HEK293T (cell line): ENCODE data around the gene EWSR1.

Source experiments
- CTCF ChIA-PET: fragments of 350-600 bp; formaldehyde crosslinking; extraction: SDS; loops from one replicate; lab custom pipeline; 2021; ENCODE audit warnings: antibody characterized with exemption, inconsistent platforms; lab: Yijun Ruan, JAX
- POLR2A ChIA-PET: fragments of 350-600 bp; formaldehyde crosslinking; extraction: SDS; loops from one replicate; lab custom pipeline; 2020; ENCODE audit warnings: antibody characterized with exemption, inconsistent platforms; lab: Yijun Ruan, JAX
- DNase-seq: peaks from one replicate; pipeline ENCODE4 v3.0.0; 2012; ENCODE audit warnings: mixed read lengths; ENCODE audit errors: extremely low spot score
- ARNT ChIP-seq: fragments of 450-650 bp; IDR thresholded peaks from 2 replicates; pipeline ENCODE4 v1.6.1; 2017; ENCODE audit warnings: mild to moderate bottlenecking
- BHLHE40 ChIP-seq: fragments of 450-650 bp; IDR thresholded peaks from 2 replicates; pipeline ENCODE4 v1.6.1; 2016; ENCODE audit warnings: mild to moderate bottlenecking, moderate library complexity, borderline replicate concordance
- CTBP1 ChIP-seq: fragments of 450-650 bp; IDR thresholded peaks from 2 replicates; pipeline ENCODE4 v1.6.1; 2016; ENCODE audit warnings: borderline replicate concordance
- ELF4 ChIP-seq: fragments of 450-650 bp; IDR thresholded peaks from 2 replicates; pipeline ENCODE4 v1.6.1; 2017; ENCODE audit warnings: antibody characterized with exemption
- FOXA1 ChIP-seq: fragments of 450-650 bp; IDR thresholded peaks from 2 replicates; pipeline ENCODE4 v1.6.1; 2016; ENCODE audit warnings: mild to moderate bottlenecking
- FOXK2 ChIP-seq: fragments of 450-650 bp; IDR thresholded peaks from 2 replicates; pipeline ENCODE4 v1.6.1; 2016; ENCODE audit warnings: mild to moderate bottlenecking
- FOXM1 ChIP-seq: fragments of 450-650 bp; IDR thresholded peaks from 2 replicates; pipeline ENCODE4 v1.6.1; 2017; ENCODE audit warnings: mild to moderate bottlenecking, borderline replicate concordance
- HDGF ChIP-seq: fragments of 450-650 bp; IDR thresholded peaks from 2 replicates; pipeline ENCODE4 v1.6.1; 2017; ENCODE audit warnings: antibody characterized with exemption, borderline replicate concordance
- L3MBTL2 ChIP-seq: fragments of 450-650 bp; conservative IDR thresholded peaks from 2 replicates; pipeline ENCODE4 v1.6.1; 2016; ENCODE audit warnings: mild to moderate bottlenecking
- LEF1 ChIP-seq: fragments of 450-650 bp; IDR thresholded peaks from 2 replicates; pipeline ENCODE4 v1.6.1; 2017; ENCODE audit warnings: mild to moderate bottlenecking, borderline replicate concordance
- NFRKB ChIP-seq: fragments of 450-650 bp; IDR thresholded peaks from 2 replicates; pipeline ENCODE4 v1.6.1; 2016; ENCODE audit warnings: mild to moderate bottlenecking, moderate library complexity
- PKNOX1 ChIP-seq: fragments of 450-650 bp; IDR thresholded peaks from 2 replicates; pipeline ENCODE4 v1.6.1; 2016
- SP1 ChIP-seq: fragments of 450-650 bp; IDR thresholded peaks from 2 replicates; pipeline ENCODE4 v1.6.1; 2017
- SUZ12 ChIP-seq: fragments of 450-650 bp; IDR thresholded peaks from 2 replicates; pipeline ENCODE4 v1.6.1; 2016; ENCODE audit warnings: mild to moderate bottlenecking
- TARDBP ChIP-seq: fragments of 450-650 bp; IDR thresholded peaks from 2 replicates; pipeline ENCODE4 v1.6.1; 2016
- ZNF384 ChIP-seq: fragments of 450-650 bp; IDR thresholded peaks from 2 replicates; pipeline ENCODE4 v1.6.1; 2016

The EWSR1 gene

GRCh38 chr22:29257751-29258181 is 10.3 kb upstream of the EWSR1 start:
- CTCF ChIA-PET: no interaction called here
- TF ChIP-seq L3MBTL2 (no peak), ARNT (no peak), FOXM1 (no peak), LEF1 (no peak), NFRKB (no peak), SUZ12 (no peak), PKNOX1 (no peak), CTBP1 (no peak), FOXA1 (no peak), ZNF384 (no peak), SP1 (no peak), BHLHE40 (no peak), HDGF (no peak)
- DNase-seq: no peak
- POLR2A ChIA-PET: no interaction called here

DNA sequence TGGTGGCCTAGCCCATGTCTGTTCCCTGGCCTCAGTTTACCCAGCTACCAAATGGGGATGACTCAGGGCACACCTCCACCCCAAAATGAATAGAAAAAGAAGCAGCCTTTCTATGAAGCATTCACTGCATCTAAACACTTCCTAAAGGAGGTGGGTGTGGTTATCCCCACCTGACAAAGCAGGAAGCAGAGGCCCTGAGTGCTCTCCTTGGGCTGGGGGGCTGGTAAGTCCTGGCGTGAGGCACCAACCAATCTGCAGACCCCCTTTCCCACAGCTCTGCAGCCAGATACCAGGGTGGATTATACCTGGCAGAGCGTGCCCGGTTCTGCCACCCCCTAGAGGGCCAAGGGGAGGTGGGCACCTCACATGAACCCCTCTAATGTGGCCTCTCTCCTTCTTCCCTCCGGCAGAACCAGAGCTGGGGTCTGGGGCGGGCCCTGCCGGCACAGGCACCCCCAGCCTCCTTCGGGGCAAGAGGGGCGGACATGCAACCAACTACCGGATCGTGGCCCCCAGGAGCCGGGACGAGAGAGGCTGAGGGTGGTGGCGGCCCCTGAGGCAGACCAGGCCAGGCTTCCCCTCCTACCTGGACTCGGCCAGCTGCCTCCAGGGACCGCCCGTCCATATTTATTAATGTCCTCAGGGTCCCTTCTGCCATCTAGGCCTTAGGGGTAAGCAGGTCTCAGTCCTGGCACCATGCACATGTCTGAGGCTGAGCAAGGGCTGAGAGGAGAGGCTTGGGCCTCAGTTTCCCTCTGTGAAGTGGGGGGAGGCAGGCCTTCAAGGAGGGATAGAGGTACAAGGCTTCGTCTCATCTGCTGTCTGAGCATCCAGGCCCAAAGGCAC is 9.4 kb upstream of the EWSR1 start:
- DNase-seq: no peak
- POLR2A ChIA-PET: no interaction called here
- TF ChIP-seq ARNT: no peak
- no peak for TF ChIP-seq ELF4
- CTCF ChIA-PET: no interaction called here

DNA sequence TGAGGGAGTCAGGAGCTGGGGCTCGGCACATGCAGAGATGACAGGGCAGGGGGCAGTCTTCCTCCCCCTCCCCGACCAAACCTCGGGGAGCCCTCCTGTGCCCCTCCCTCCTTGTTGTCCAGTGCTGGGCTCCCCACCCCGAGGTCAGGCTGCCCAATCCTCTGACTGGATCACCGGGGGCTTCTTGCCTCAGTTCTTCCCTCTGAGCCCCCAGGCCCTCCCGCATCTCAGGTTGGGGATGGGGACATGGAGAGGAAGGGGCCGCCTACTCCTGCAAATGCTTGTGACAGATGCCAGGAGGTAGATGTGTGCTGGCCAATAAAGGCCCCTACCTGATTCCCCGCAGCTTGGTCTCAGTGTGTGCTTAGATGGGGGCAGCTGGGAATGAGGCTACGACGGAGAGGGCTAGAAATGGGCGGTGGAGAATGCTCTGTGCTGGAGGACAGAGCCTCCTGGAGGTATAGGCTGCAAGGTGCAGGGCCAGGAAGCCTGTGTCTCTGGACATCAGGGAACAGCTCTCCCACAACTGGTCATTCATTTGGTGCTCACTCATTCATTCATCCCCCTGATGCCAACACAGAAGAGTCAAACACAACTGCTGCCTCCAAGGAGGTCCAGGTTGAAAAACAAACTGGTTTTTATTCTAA is 8.7 kb upstream of the EWSR1 start:
- POLR2A ChIA-PET: no interaction called here
- no peak for TF ChIP-seq SUZ12
- TF ChIP-seq NFRKB: no peak
- TF ChIP-seq FOXK2: no peak
- TF ChIP-seq HDGF: no peak
- TF ChIP-seq TARDBP: no peak
- TF ChIP-seq BHLHE40: no peak
- no peak for TF ChIP-seq FOXM1
- no peak for TF ChIP-seq CTBP1
- CTCF ChIA-PET: no interaction called here
- peak; percentile 65 for DNase-seq

DNA sequence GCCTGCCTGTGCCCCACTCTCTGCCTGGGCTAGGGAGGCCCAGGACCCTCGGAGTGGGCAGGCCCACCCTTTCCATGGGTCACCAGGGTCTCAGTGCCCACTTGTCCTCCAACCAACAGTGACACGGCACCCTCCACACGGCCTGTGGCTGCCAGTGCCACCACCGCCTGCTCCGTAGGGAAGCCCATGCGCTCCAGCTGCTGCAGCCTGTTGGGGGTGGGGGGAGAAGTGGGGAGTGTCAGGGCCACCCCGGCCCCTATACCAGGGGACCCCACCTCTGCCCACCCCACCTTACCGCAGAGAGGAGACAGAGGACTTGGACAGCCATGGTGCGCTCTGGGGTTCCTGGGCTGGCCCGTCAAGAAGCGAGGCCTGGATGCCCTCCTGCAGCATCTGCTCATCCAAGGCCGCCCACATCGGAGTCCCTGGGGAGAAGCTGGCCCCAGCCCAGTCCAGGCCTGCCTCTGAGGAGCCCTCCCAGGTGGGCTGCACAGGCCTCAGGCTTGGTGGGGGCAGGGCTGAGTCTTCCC is 8.0 kb upstream of the EWSR1 start:
- ChIA-PET POLR2A (interaction anchor here (1.0 kb wide), 1 partner anchor 10 kb away, joined by 3 read pairs; no protein-coding TSS in a partner anchor), CTCF (no interaction called here)
- TF ChIP-seq NFRKB (no peak), HDGF (no peak), FOXA1 (no peak), SP1 (no peak), FOXK2 (no peak), ELF4 (no peak), L3MBTL2 (no peak), LEF1 (no peak), BHLHE40 (no peak), SUZ12 (no peak), FOXM1 (no peak), TARDBP (no peak), PKNOX1 (no peak), ARNT (no peak)
- DNase-seq: no peak

DNA sequence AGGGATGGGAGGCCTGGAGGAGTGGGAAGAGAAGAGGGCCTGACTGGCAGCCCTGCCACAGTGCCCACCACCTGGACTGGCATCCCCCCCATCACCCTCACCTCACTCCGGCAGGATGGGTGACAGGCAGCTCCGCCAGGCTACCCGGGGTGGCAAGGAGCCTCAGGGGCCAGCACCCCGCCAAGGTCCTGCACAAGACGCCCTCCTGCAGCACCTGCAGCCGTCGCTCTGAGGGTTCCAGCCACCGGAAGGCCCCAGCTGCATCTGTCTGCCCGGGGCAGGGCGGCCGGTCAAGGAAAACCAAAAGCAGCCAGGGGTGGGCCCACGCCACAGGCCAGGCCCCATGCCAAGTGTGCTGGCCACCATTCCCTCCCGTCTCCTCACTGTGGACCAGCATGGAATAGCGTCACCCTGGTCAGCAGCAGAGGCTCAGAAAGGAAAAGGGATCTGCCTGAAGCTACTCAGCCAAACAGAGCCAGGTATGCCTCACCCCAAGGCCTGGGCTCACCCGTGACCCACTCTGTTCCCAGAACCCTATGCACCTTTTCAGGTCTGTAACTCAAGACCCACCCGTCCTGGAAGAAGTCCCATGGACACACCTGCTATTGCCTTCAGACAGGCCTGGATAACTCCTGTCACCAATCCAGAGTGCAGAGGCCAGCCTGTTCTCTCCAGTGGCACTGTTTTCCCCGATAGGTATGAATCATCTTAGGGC is 7.3 kb upstream of the EWSR1 start:
- CTCF ChIA-PET: no interaction called here

GRCh38 chr22:29263791-29264276 is 4.2 kb upstream of the EWSR1 start:
- DNase-seq: no peak
- CTCF ChIA-PET: no interaction called here
- TF ChIP-seq ZNF384 (no peak), SUZ12 (no peak), FOXM1 (no peak), FOXK2 (no peak), CTBP1 (no peak), LEF1 (no peak), ELF4 (no peak)
- POLR2A ChIA-PET: no interaction called here

More for the DNA sequence above, 7.3 kb upstream of the EWSR1 start:
- POLR2A ChIA-PET: interaction anchor here (1.0 kb wide), 1 partner anchor 10 kb away, joined by 3 read pairs; no protein-coding TSS in a partner anchor
- DNase-seq: no peak
- TF ChIP-seq FOXM1 (no peak), HDGF (no peak), FOXK2 (no peak), ELF4 (no peak), CTBP1 (no peak), BHLHE40 (no peak), ARNT (no peak), L3MBTL2 (no peak), FOXA1 (no peak), SUZ12 (no peak)
